Measurements from ENCODE around the gene NRIP1. TPM values are rescaled to one million over a fixed set of nuclear protein-coding genes. Genes with fewer than 3 reads are reported as not detected.

NRIP1 gene
- polyA plus RNA-seq, 3 donors, result 4.3 to 28.2 (median 23.5) TPM

GRCh38 chr21:15005391-15005790 is 59.4 kb downstream of the NRIP1 start:
- H3K9me3 Mint-ChIP-seq, result no peaks in the 10 kb centered on the region
- no peak overlapping the region for H3K4me3 Mint-ChIP-seq
- WGBS (ENCODE audit: insufficient coverage), result 65% methylated on average over 4 of the region's 6 CpGs
- Histone ChIP-seq H3K9me3 (replicated peaks in 1 of 2; ENCODE audit: control insufficient read depth in 1 of 2, insufficient read depth in 1 of 2, low read length in 2 of 2) (no peaks in the 10 kb centered on the region), H2AFZ (ENCODE audit: insufficient read depth, low read depth, low read length, poor library complexity, severe bottlenecking) (no peak overlapping the region), H3K9ac (ENCODE audit: insufficient read depth, low read length, poor library complexity, severe bottlenecking) (no peak overlapping the region), H3K4me1 (ENCODE audit: control insufficient read depth in 1 of 2, insufficient read depth in 2 of 2, low read length in 2 of 2) (no peaks in the 10 kb centered on the region), H3K4me3 (replicated peaks in 1 of 3; ENCODE audit: low read depth in 2 of 3, low read length in 3 of 3) (no peak overlapping the region), H3K36me3 (replicated peaks in 1 of 2; ENCODE audit: control insufficient read depth in 1 of 2, insufficient read depth in 2 of 2, low read length in 2 of 2) (peaks cover 8 to 46% of the 10 kb centered on the region in 2 donors), H4K20me1 (ENCODE audit: insufficient read depth, low read length) (peaks cover 97% of the 10 kb centered on the region), H3K27me3 (ENCODE audit: control insufficient read depth in 2 of 2, insufficient read depth in 2 of 2, low read length in 2 of 2) (no peaks in the 10 kb centered on the region), H3K4me2 (replicated peaks; ENCODE audit: extremely low read depth, low read length, poor library complexity, severe bottlenecking) (no peak overlapping the region), H3K79me2 (ENCODE audit: insufficient read depth, low read length) (peaks cover 98% of the 10 kb centered on the region), H3K27ac (ENCODE audit: low read depth in 1 of 2, low read length in 2 of 2) (no peak overlapping the region)
- peaks cover 40 to 51% of the 10 kb centered on the region in 2 donors for H3K36me3 Mint-ChIP-seq
- no peaks in the 10 kb centered on the region for H3K27me3 Mint-ChIP-seq (ENCODE audit: low read depth in 3 of 3)
- TF ChIP-seq CTCF (IDR thresholded peaks at IDR 0.05), result no peak
- no peak for DNase-seq
- intact Hi-C loops (cut with micrococcal nuclease), result no loop called here
- H3K27ac Mint-ChIP-seq, result peak overlapping the region in 3 of 7 donors; percentile 47 to 65 (median 49)
- H3K4me1 Mint-ChIP-seq, result peaks cover 22% of the 10 kb centered on the region

GRCh38 chr21:15004721-15005370 is 60.0 kb downstream of the NRIP1 start:
- peaks cover 97% of the 10 kb centered on the region for H3K79me2 ChIP-seq (ENCODE audit: insufficient read depth, low read length)
- no peaks in the 10 kb centered on the region for H3K4me1 ChIP-seq (ENCODE audit: control insufficient read depth in 1 of 2, insufficient read depth in 2 of 2, low read length in 2 of 2)
- no peaks in the 10 kb centered on the region for H3K9me3 ChIP-seq (replicated peaks in 1 of 2; ENCODE audit: control insufficient read depth in 1 of 2, insufficient read depth in 1 of 2, low read length in 2 of 2)
- no peaks in the 10 kb centered on the region for H3K27me3 ChIP-seq (ENCODE audit: control insufficient read depth in 2 of 2, insufficient read depth in 2 of 2, low read length in 2 of 2)
- intact Hi-C loops (cut with micrococcal nuclease), result no loop called here
- H3K4me2 ChIP-seq (replicated peaks; ENCODE audit: extremely low read depth, low read length, poor library complexity, severe bottlenecking), result no peak overlapping the region
- peaks cover 36 to 49% of the 10 kb centered on the region in 2 donors for H3K36me3 Mint-ChIP-seq
- H3K27me3 Mint-ChIP-seq (ENCODE audit: low read depth in 3 of 3), result no peaks in the 10 kb centered on the region
- peaks cover 22% of the 10 kb centered on the region for H3K4me1 Mint-ChIP-seq
- H3K4me3 Mint-ChIP-seq, result no peak overlapping the region
- no peak overlapping the region for H3K9ac ChIP-seq (ENCODE audit: insufficient read depth, low read length, poor library complexity, severe bottlenecking)
- H3K36me3 ChIP-seq (replicated peaks in 1 of 2; ENCODE audit: control insufficient read depth in 1 of 2, insufficient read depth in 2 of 2, low read length in 2 of 2), result peaks cover 8 to 46% of the 10 kb centered on the region in 2 donors
- DNase-seq, result no peak
- no peak overlapping the region for H3K27ac ChIP-seq (ENCODE audit: low read depth in 1 of 2, low read length in 2 of 2)
- no peaks in the 10 kb centered on the region for H3K9me3 Mint-ChIP-seq
- peaks cover 98% of the 10 kb centered on the region for H4K20me1 ChIP-seq (ENCODE audit: insufficient read depth, low read length)
- WGBS (ENCODE audit: insufficient coverage), result no CpG with 5 or more reads among the region's 2 CpGs
- no peak for TF ChIP-seq CTCF (IDR thresholded peaks at IDR 0.05)
- H3K4me3 ChIP-seq (replicated peaks in 1 of 3; ENCODE audit: low read depth in 2 of 3, low read length in 3 of 3), result no peak overlapping the region
- H2AFZ ChIP-seq (ENCODE audit: insufficient read depth, low read depth, low read length, poor library complexity, severe bottlenecking), result no peak overlapping the region
- H3K27ac Mint-ChIP-seq, result peak overlapping the region in 2 of 7 donors; percentile 47 to 65

All from CD14-positive monocyte (primary cell).